Keratinocyte (primary cell): ENCODE results near the gene SBK2. TPM values are rescaled to one million over a fixed set of nuclear protein-coding genes. Genes with fewer than 3 reads are reported as not detected.
"Not testable (repeated sequence)": the region's sequence is repeated elsewhere in the genome, so short reads cannot be mapped to it uniquely, and the experiment has no call there.

Source experiments
- DNase-seq: peaks from one replicate; pipeline ENCODE4 v3.0.0-alpha.2; 2011; ENCODE audit warnings: low read depth, missing footprints, low spot score
- FAIRE-seq: peaks from 2 replicates; lab custom pipeline; 2011; peaks lifted over from hg19 to GRCh38; lab: Jason Lieb, UNC
- H2AFZ ChIP-seq: 2 replicates; pipeline ENCODE4 v1.6.0; 2012; ENCODE audit warnings: low read length, control low read depth, inconsistent platforms; ENCODE audit not compliant: control insufficient read depth
- H3K27ac ChIP-seq: 2 replicates; pipeline ENCODE4 v1.5.1; 2011; ENCODE audit warnings: low read length; ENCODE audit not compliant: control insufficient read depth, insufficient read depth
- H3K27me3 ChIP-seq: 3 replicates; pipeline ENCODE4 v1.6.0; 2011; ENCODE audit warnings: low read length; ENCODE audit not compliant: control insufficient read depth, insufficient read depth; ENCODE audit errors: extremely low read depth
- H3K36me3 ChIP-seq, 2 experiments: 2 replicates in 1 of 2; 3 replicates in 1 of 2; pipeline ENCODE4 v1.5.1; 2011; ENCODE audit warnings: low read length in 2 of 2, mild to moderate bottlenecking in 1 of 2; ENCODE audit not compliant: control insufficient read depth in 2 of 2, insufficient read depth in 2 of 2; ENCODE audit errors: extremely low read depth in 1 of 2
- H3K4me1 ChIP-seq: 3 replicates; pipeline ENCODE4 v1.5.1; 2011; ENCODE audit warnings: low read length; ENCODE audit not compliant: control insufficient read depth, insufficient read depth; ENCODE audit errors: extremely low read depth
- H3K4me2 ChIP-seq: 3 replicates; pipeline ENCODE4 v1.6.0; 2011; ENCODE audit warnings: low read depth, low read length; ENCODE audit not compliant: control insufficient read depth, insufficient read depth; ENCODE audit errors: extremely low read depth
- H3K4me3 ChIP-seq, 3 experiments: fragments of 200-600 bp in 1 of 3; sonication (generic) in 1 of 3; 2 replicates in 2 of 3; 3 replicates in 1 of 3; pipeline ENCODE4 v1.5.1; 2011 to 2016; ENCODE audit warnings: low read length in 3 of 3, mild to moderate bottlenecking in 3 of 3, control low read depth in 2 of 3, inconsistent platforms in 1 of 3, low read depth in 1 of 3, mixed read lengths in 1 of 3, mixed run types in 1 of 3, moderate library complexity in 1 of 3; ENCODE audit not compliant: control insufficient read depth in 2 of 3, insufficient read depth in 2 of 3; ENCODE audit errors: extremely low read depth in 1 of 3
- H3K79me2 ChIP-seq: 2 replicates; pipeline ENCODE4 v1.6.0; 2012; ENCODE audit warnings: low read length; ENCODE audit not compliant: control insufficient read depth, insufficient read depth
- H3K9ac ChIP-seq: 3 replicates; pipeline ENCODE4 v1.6.0; 2011; ENCODE audit warnings: low read length; ENCODE audit not compliant: control insufficient read depth, insufficient read depth; ENCODE audit errors: extremely low read depth
- H3K9me1 ChIP-seq: 3 replicates; pipeline ENCODE4 v1.6.0; 2011; ENCODE audit warnings: low read length; ENCODE audit not compliant: control insufficient read depth, insufficient read depth; ENCODE audit errors: extremely low read depth
- H3K9me3 ChIP-seq: 2 replicates; pipeline ENCODE4 v1.5.1; 2012; ENCODE audit warnings: low read depth, low read length; ENCODE audit not compliant: control insufficient read depth
- H4K20me1 ChIP-seq: 3 replicates; pipeline ENCODE4 v1.6.0; 2011; ENCODE audit warnings: low read length; ENCODE audit not compliant: control insufficient read depth, insufficient read depth; ENCODE audit errors: extremely low read depth
- EZH2 ChIP-seq: IDR thresholded peaks from one replicate; pipeline ENCODE4 v1.6.1; 2012; ENCODE audit warnings: inconsistent platforms, mild to moderate bottlenecking, low read length, moderate library complexity
- dilution Hi-C: fragments of 300-500 bp; cut with MboI; formaldehyde crosslinking; loops from one replicate; pipeline ENCODE4 v1.7.0; 2020; ENCODE audit warnings: low sequenced_read_pairs; ENCODE audit not compliant: extremely low pct_ligation_motif_present
- polyA plus RNA-seq, 5 experiments: library from polyadenylated mRNA; depleted of rRNA in 3 of 5; stranded (reverse) in 3 of 5; stranded (forward) in 1 of 5; unstranded in 1 of 5; fragments of >200 nt; gene quantifications; 1 replicate in 1 of 5; 2 replicates in 3 of 5; 3 replicates in 1 of 5; pipeline versions ENCODE4 v1.2.1 to v1.2.3, GENCODE V29; 2011 to 2012; ENCODE audit warnings: missing spikeins in 2 of 5, low read depth in 1 of 5, low replicate concordance in 1 of 5
- TF ChIP-seq, protein P1 (sequence below), 3 experiments: IDR thresholded peaks in 1 of 3; conservative IDR thresholded peaks in 1 of 3; optimal IDR thresholded peaks in 1 of 3; 2 replicates in 2 of 3; 3 replicates in 1 of 3; pipeline versions ENCODE3 to v1.5.1; 2011; ENCODE audit warnings: low read length in 3 of 3, mild to moderate bottlenecking in 3 of 3, moderate library complexity in 2 of 3, control low read depth in 1 of 3, inconsistent platforms in 1 of 3; ENCODE audit not compliant: insufficient read depth in 2 of 3; ENCODE audit errors: extremely low read depth in 1 of 3

SBK2 gene
- polyA plus RNA-seq, 1 donor (not counting 4 experiments of a cell fraction or from before 2014, with no cell fraction given) = not detected

DNA sequence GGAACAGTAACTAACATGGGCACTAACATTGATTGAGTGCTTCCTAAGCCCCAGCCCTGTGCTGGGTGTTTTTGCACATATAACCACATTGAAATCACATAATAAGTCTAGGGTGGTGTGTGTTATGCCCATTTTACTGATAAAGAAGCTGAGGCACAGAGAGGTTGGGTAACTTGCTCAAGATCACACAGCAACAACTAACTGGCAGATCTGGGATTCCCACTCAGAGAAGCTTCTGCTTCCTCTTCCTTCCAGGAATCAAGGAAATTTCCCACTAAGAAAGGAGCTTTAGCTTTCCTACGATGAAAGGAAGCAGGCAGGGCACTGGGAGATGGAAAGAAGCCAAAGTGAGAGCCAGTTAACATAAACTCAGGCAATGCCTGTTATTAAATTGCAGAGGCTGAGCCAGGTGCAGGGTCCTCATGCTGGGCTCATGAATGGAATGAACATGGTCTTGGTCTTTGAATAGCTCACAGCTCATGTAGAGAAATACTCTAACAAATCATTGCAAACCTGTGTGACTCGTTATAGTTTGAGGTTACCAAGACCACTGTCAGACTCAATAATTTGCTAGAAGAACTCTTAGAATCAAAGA, 38.6 kb downstream of the SBK2 start:
- dilution Hi-C loops = no loop called here
- no peaks in the 10 kb centered on the region for H3K9me1 ChIP-seq
- H3K36me3 ChIP-seq = no peaks in the 10 kb centered on the region
- H4K20me1 ChIP-seq = no peaks in the 10 kb centered on the region
- H3K79me2 ChIP-seq = no peaks in the 10 kb centered on the region
- DNase-seq (no peak), FAIRE-seq (no peak)
- H3K27ac ChIP-seq = no peak overlapping the region
- no peak overlapping the region for H2AFZ ChIP-seq
- no peak overlapping the region for H3K4me2 ChIP-seq
- no peak overlapping the region for H3K4me3 ChIP-seq
- peaks cover 23% of the 10 kb centered on the region for H3K27me3 ChIP-seq
- no peaks in the 10 kb centered on the region for H3K4me1 ChIP-seq
- TF ChIP-seq, protein P1, sequence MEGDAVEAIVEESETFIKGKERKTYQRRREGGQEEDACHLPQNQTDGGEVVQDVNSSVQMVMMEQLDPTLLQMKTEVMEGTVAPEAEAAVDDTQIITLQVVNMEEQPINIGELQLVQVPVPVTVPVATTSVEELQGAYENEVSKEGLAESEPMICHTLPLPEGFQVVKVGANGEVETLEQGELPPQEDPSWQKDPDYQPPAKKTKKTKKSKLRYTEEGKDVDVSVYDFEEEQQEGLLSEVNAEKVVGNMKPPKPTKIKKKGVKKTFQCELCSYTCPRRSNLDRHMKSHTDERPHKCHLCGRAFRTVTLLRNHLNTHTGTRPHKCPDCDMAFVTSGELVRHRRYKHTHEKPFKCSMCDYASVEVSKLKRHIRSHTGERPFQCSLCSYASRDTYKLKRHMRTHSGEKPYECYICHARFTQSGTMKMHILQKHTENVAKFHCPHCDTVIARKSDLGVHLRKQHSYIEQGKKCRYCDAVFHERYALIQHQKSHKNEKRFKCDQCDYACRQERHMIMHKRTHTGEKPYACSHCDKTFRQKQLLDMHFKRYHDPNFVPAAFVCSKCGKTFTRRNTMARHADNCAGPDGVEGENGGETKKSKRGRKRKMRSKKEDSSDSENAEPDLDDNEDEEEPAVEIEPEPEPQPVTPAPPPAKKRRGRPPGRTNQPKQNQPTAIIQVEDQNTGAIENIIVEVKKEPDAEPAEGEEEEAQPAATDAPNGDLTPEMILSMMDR (optimal IDR thresholded peaks at IDR 0.05 in 1 of 3, IDR thresholded peaks at IDR 0.05 in 1 of 3, conservative IDR thresholded peaks at IDR 0.05 in 1 of 3; ENCODE audit: extremely low read depth in 1 of 3, insufficient read depth in 2 of 3, low read length in 3 of 3) = no peak
- TF ChIP-seq EZH2 = no peak
- no peaks in the 10 kb centered on the region for H3K9me3 ChIP-seq
- no peak overlapping the region for H3K9ac ChIP-seq

DNA sequence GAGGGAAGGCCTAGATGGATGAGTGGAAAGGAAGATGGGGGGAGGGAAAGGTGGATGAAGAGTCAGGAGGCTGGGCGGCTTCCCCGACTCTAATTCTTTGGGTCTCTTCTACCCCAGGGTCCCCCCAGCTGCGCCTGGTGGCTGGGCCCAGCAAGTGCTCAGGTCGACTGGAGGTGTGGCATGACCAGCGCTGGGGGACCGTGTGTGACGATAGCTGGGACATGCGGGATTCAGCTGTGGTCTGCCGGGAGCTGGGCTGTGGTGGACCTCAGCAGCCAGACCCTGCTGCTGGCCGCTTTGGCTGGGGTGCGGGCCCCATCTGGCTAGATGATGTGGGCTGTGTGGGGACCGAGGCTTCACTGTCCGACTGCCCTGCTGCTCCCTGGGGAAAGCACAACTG, 39.2 kb downstream of the SBK2 start:
- Histone ChIP-seq H4K20me1 (no peaks in the 10 kb centered on the region), H3K4me2 (no peak overlapping the region), H2AFZ (no peak overlapping the region), H3K4me3 (no peak overlapping the region), H3K9me3 (no peaks in the 10 kb centered on the region), H3K36me3 (no peaks in the 10 kb centered on the region), H3K9me1 (no peaks in the 10 kb centered on the region), H3K4me1 (no peaks in the 10 kb centered on the region), H3K27ac (no peak overlapping the region), H3K79me2 (no peaks in the 10 kb centered on the region), H3K27me3 (peaks cover 29% of the 10 kb centered on the region), H3K9ac (no peak overlapping the region)
- dilution Hi-C loops = no loop called here
- FAIRE-seq (no peak), DNase-seq (no peak)
- no peak for TF ChIP-seq EZH2
- TF ChIP-seq, protein P1 (optimal IDR thresholded peaks at IDR 0.05 in 1 of 3, IDR thresholded peaks at IDR 0.05 in 1 of 3, conservative IDR thresholded peaks at IDR 0.05 in 1 of 3; ENCODE audit: extremely low read depth in 1 of 3, insufficient read depth in 2 of 3, low read length in 3 of 3) = no peak

DNA sequence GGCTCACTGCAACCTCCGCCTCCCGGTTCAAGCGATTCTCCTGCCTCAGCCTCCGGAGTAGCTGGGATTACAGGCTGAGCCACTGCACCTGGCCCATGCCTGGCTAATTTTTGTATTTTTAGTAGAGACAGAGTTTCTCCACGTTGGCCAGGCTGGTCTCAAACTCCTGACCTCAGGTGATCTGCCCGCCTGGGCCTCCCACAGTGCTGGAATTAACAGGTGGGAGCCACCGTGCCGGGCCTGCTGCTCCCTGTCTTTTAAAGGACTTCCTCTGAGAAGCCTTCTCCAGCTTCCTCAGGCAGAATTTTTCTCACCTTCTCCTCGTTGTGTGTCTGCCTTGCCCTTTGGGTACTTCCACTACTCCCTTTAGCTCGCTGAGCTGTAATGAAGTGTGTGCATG, 40.1 kb downstream of the SBK2 start:
- H3K79me2 ChIP-seq, H2AFZ ChIP-seq, DNase-seq, H3K9me1 ChIP-seq, H3K27ac ChIP-seq, H3K4me3 ChIP-seq, H3K9ac ChIP-seq, H3K4me2 ChIP-seq, H3K36me3 ChIP-seq, H4K20me1 ChIP-seq, H3K4me1 ChIP-seq, FAIRE-seq, H3K9me3 ChIP-seq, dilution Hi-C loops: not testable (repeated sequence)
- peaks cover 38% of the 10 kb centered on the region for H3K27me3 ChIP-seq
